ENCODE data around the gene COQ10B. TPM values are rescaled to one million over a fixed set of nuclear protein-coding genes. Genes with fewer than 3 reads are reported as not detected.

Gene COQ10B
- total RNA-seq, 1 donor: 69.5 TPM

Small RNA genes lying within 50 kb of the gene (small RNA-seq; reads per million reads assigned to genes)
- gene RF00394 (not detected), gene RNU6-1029P (not detected)

Other genes with a start within 250 kb of the COQ10B start
- gene ANKRD44, start 142.8 kb upstream of the COQ10B start, total RNA-seq: 3.9 and 7.7 TPM in 2 replicates
- 185 and 247 TPM in 2 replicates for gene SF3B1, start 18.5 kb upstream of the COQ10B start, total RNA-seq
- gene HSPD1, start 46.3 kb downstream of the COQ10B start, total RNA-seq: 118 and 185 TPM in 2 replicates
- 34.1 and 58.3 TPM in 2 replicates for gene HSPE1, start 46.8 kb downstream of the COQ10B start, total RNA-seq
- gene MOB4, start 62.5 kb downstream of the COQ10B start, total RNA-seq: 30.3 and 44.5 TPM in 2 replicates
- gene RFTN2, start 222.0 kb downstream of the COQ10B start, total RNA-seq: 4.7 and 6.4 TPM in 2 replicates

Data from fibroblast of villous mesenchyme (primary cell).